BLaER1 treated with 17β-estradiol and CSF1 and Interleukin-3, amounts not matched to agents 10 nM and 100 nM (cell line): ENCODE results near the gene MAP7D2.

Experiments used
- H3K27ac ChIP-seq, 11 experiments: shearing (Covaris generic); formaldehyde crosslinking; 2 replicates each; pipeline ENCODE4 v1.8.1; 2022
- H3K27me3 ChIP-seq, 11 experiments: shearing (Covaris generic); formaldehyde crosslinking; 2 replicates each; pipeline ENCODE4 v1.8.1; 2022
- H3K36me3 ChIP-seq, 11 experiments: shearing (Covaris generic); formaldehyde crosslinking; 2 replicates each; pipeline ENCODE4 v1.8.1; 2022
- H3K4me1 ChIP-seq, 10 experiments: shearing (Covaris generic); formaldehyde crosslinking; 2 replicates each; pipeline ENCODE4 v1.8.1; 2022
- H3K4me2 ChIP-seq, 11 experiments: shearing (Covaris generic); formaldehyde crosslinking; 2 replicates each; pipeline ENCODE4 v1.8.1; 2022
- H3K4me3 ChIP-seq, 10 experiments: shearing (Covaris generic); formaldehyde crosslinking; 2 replicates each; pipeline ENCODE4 v1.8.1; 2022
- H3K9ac ChIP-seq, 11 experiments: shearing (Covaris generic); formaldehyde crosslinking; 2 replicates each; pipeline ENCODE4 v1.8.1; 2022
- H3K9me3 ChIP-seq, 11 experiments: shearing (Covaris generic); formaldehyde crosslinking; replicated peaks in 1 of 11; 2 replicates each; pipeline ENCODE4 v1.8.1; 2022
- H4K20me1 ChIP-seq, 11 experiments: shearing (Covaris generic); formaldehyde crosslinking; 2 replicates each; pipeline ENCODE4 v1.8.1; 2022
- Cebpa-rat ChIP-seq, 11 experiments: shearing (Covaris generic); IDR thresholded peaks; 2 replicates each; pipeline ENCODE4 v1.8.1; 2022

Gene MAP7D2

DNA sequence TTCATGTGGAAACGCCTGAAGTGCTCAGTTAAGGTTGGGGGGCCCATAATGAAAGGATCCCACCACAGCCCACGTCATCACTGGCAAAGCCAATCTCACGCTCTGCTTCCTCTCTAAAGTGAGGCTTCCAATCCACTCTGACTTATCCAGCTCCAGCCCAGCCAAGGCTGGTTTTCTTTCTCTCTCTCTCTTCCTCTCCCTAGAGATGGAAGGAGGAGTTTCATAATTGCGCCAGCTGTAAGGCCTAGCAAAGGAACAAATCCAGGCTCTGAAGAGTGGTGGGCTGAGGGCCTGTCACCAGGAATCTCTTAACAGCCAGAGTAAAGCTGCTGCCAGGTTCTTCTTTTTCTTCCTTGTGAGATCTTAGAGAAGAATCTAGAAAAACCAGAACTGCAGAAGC, 105.1 kb downstream of the MAP7D2 start:
- H4K20me1 ChIP-seq, result no peaks in the 10 kb centered on the region
- no peaks in the 10 kb centered on the region for H3K27me3 ChIP-seq
- no peak overlapping the region; a peak in 1 of 22 replicates for H3K9ac ChIP-seq
- H3K4me1 ChIP-seq, result peaks cover 0 to 25% (median 11%) of the 10 kb centered on the region in 10 experiments; a peak in 10 of 20 replicates
- H3K9me3 ChIP-seq, result peaks cover 29 to 46% (median 31%) of the 10 kb centered on the region in 11 experiments
- H3K27ac ChIP-seq, result no peak overlapping the region
- no peak overlapping the region for H3K4me3 ChIP-seq
- H3K4me2 ChIP-seq, result peak overlapping the region in 6 of 11 experiments; percentile 4 to 41 (median 20); a peak in 7 of 22 replicates
- peaks cover 0 to 11% (median 0%) of the 10 kb centered on the region in 11 experiments; a peak in 3 of 22 replicates for H3K36me3 ChIP-seq
- TF ChIP-seq Cebpa-rat (IDR thresholded peaks at IDR 0.05), result no peak

DNA sequence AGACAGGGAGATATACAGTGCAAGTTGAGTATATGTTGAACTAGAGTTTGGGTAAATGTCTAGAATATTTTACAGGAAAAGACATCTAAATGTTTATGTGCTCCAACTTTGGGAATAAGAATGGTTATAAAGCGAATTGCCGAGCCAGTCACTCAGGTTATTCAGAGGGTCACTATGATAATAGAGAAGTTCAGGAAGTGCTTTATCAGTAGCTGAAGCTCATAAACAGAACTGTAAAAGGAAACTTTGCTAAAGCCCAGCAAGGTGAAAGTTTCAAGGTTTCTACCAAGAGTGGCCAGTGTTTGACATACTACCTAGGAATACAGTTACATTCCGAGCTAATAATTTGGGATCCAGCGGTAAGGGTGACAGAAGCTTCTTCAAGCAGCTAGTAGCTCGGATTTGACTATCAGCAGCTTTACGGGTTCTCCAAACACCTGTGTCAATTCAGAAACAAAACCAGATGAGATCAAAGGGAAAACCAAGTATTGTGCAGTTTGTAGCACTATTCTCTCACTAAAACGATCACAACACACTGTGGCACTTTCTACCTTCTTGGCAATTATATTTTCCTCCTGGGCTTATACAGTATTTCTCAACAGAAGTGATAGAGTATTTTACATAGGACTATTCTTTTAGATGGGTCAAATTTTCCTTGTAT, 108.6 kb downstream of the MAP7D2 start:
- H3K36me3 ChIP-seq, result no peaks in the 10 kb centered on the region
- H3K9me3 ChIP-seq, result peaks cover 0 to 11% (median 5%) of the 10 kb centered on the region in 11 experiments; a peak in 9 of 22 replicates
- TF ChIP-seq Cebpa-rat (IDR thresholded peaks at IDR 0.05), result no peak
- H3K27ac ChIP-seq, result no peak overlapping the region
- peaks cover 0 to 17% (median 9%) of the 10 kb centered on the region in 10 experiments; a peak in 8 of 20 replicates for H3K4me1 ChIP-seq
- H3K9ac ChIP-seq, result no peak overlapping the region
- no peaks in the 10 kb centered on the region for H4K20me1 ChIP-seq
- no peaks in the 10 kb centered on the region for H3K27me3 ChIP-seq
- no peak overlapping the region for H3K4me3 ChIP-seq
- H3K4me2 ChIP-seq, result no peak overlapping the region; a peak in 1 of 22 replicates

DNA sequence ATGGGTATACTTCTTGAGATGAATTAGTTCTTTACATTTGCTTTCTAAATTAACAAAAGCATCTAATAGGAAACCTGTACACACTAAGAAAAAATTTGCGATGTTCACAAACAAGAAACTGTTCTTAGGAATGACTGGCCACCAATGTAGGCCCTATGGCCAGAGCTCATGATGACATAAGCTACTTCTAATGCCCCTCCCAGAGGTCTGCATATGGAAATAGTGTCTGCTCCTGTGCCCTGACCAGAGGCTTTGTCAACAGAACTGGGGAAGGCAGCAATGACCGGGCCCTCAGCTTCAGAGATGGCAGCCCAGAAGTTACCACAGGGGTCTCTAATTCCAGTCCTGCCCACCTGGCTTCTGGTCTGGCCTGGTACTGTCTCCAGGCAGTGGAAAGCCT, 110.8 kb downstream of the MAP7D2 start:
- Histone ChIP-seq H4K20me1 (no peaks in the 10 kb centered on the region), H3K4me1 (peaks cover 0 to 8% (median 0%) of the 10 kb centered on the region in 10 experiments; a peak in 3 of 20 replicates), H3K4me2 (no peak overlapping the region), H3K9ac (no peak overlapping the region), H3K4me3 (no peak overlapping the region), H3K36me3 (no peaks in the 10 kb centered on the region), H3K27ac (no peak overlapping the region), H3K27me3 (no peaks in the 10 kb centered on the region), H3K9me3 (peaks cover 0 to 9% (median 0%) of the 10 kb centered on the region in 11 experiments; a peak in 3 of 22 replicates)
- no peak for TF ChIP-seq Cebpa-rat (IDR thresholded peaks at IDR 0.05)

DNA sequence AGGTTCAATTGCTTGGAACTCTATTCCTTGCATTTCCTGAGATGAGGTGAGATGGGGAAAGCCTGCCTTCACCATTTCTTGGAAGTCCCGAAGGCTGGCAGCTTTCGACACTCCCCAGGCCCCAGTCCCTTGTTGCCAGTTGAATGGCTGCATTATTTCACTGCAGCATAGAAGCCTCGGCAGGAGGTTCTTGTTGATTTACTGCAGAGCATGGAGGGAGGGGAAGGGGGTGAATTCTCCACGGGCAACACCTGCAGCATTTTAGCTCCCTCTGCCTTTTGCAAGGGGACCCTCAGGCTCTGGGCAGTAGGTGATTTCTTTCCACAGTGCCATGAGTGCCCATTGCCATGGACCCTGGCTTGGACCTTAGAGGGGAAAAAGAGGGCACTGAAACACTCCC, 115.1 kb downstream of the MAP7D2 start:
- Histone ChIP-seq H3K9ac (no peak overlapping the region), H4K20me1 (no peaks in the 10 kb centered on the region), H3K4me3 (no peak overlapping the region), H3K36me3 (no peaks in the 10 kb centered on the region), H3K27ac (no peak overlapping the region), H3K4me1 (peaks cover 0 to 11% (median 6%) of the 10 kb centered on the region in 10 experiments; a peak in 10 of 20 replicates), H3K4me2 (no peak overlapping the region), H3K27me3 (no peaks in the 10 kb centered on the region), H3K9me3 (peaks cover 0 to 9% (median 0%) of the 10 kb centered on the region in 11 experiments; a peak in 3 of 22 replicates)
- no peak for TF ChIP-seq Cebpa-rat (IDR thresholded peaks at IDR 0.05)

- H3K9me3 ChIP-seq, result peaks cover 0 to 6% (median 4%) of the 10 kb centered on the region in 11 experiments; a peak in 6 of 22 replicates
- peaks cover 4 to 19% (median 8%) of the 10 kb centered on the region in 10 experiments; a peak in 10 of 20 replicates for H3K4me1 ChIP-seq
- H3K4me3 ChIP-seq, result peak overlapping the region in 9 of 10 experiments; percentile 30 to 83 (median 44); a peak in 15 of 20 replicates
- peak overlapping the region in 6 of 11 experiments; percentile 22 to 80 (median 54); a peak in 7 of 22 replicates for H3K9ac ChIP-seq
- peak overlapping the region; percentile 32 to 64 (median 52) for H3K4me2 ChIP-seq
- H4K20me1 ChIP-seq, result peaks cover 0 to 11% (median 0%) of the 10 kb centered on the region in 11 experiments; a peak in 4 of 22 replicates
- TF ChIP-seq Cebpa-rat (IDR thresholded peaks at IDR 0.05), result no peak
- no peaks in the 10 kb centered on the region for H3K36me3 ChIP-seq
- peak overlapping the region in 9 of 11 experiments; percentile 5 to 65 (median 43); a peak in 13 of 22 replicates for H3K27ac ChIP-seq
- H3K27me3 ChIP-seq, result no peaks in the 10 kb centered on the region
Measured at GRCh38 chrX:19991350-19991718, 125.4 kb downstream of the MAP7D2 start.

GRCh38 chrX:19990556-19991349, 126.0 kb downstream of the MAP7D2 start, which contains the start of gene BCLAF3:
Gene BCLAF3, minus strand, starts transcription at chrX:19991061. Its CDS starts 20,797 bp downstream, at chrX:19970264.
- no peaks in the 10 kb centered on the region for H3K27me3 ChIP-seq
- no peak for TF ChIP-seq Cebpa-rat (IDR thresholded peaks at IDR 0.05)
- peak within 1 kb of the TSS; percentile 71 to 84 (median 76) for H3K4me3 ChIP-seq
- peak within 1 kb of the TSS; percentile 68 to 83 (median 76) for H3K4me2 ChIP-seq
- H3K27ac ChIP-seq, result peak within 1 kb of the TSS; percentile 56 to 80 (median 71); a peak in 21 of 22 replicates
- peaks cover 0 to 11% (median 0%) of the 10 kb centered on the region in 11 experiments; a peak in 4 of 22 replicates for H4K20me1 ChIP-seq
- peak within 1 kb of the TSS; percentile 71 to 87 (median 80) for H3K9ac ChIP-seq
- H3K9me3 ChIP-seq, result peaks cover 0 to 6% (median 4%) of the 10 kb centered on the region in 11 experiments; a peak in 10 of 22 replicates
- peaks cover 4 to 19% (median 8%) of the 10 kb centered on the region in 10 experiments; a peak in 10 of 20 replicates for H3K4me1 ChIP-seq
- peaks cover 0 to under 1% (median 0%) of the 10 kb centered on the region in 11 experiments; a peak in 2 of 22 replicates for H3K36me3 ChIP-seq

DNA sequence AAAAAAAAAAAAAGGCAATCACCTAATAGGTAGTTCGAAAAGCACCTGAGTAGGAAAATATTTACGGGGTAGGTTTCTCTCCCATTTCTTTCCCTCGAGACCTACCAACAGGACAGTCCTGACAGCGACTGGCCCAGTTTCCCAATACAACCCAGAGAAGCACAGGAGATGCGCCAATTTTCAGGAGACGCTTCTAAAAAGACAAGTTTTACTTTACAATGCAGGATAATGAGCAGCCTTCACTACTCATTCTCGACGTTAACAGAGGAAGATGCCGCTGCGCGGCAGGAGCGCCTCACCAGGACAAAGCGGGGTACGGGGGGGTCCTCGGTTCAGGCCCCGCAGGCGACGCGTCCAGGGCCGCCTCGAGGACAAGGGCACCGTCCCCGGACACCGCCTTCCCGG, 126.6 kb downstream of the MAP7D2 start:
- Histone ChIP-seq H3K4me2 (peak overlapping the region; percentile 68 to 83 (median 76)), H4K20me1 (peaks cover 0 to 11% (median 0%) of the 10 kb centered on the region in 11 experiments; a peak in 4 of 22 replicates), H3K9me3 (peaks cover 5 to 12% (median 9%) of the 10 kb centered on the region in 11 experiments; a peak in 19 of 22 replicates), H3K36me3 (peaks cover 0 to 6% (median 4%) of the 10 kb centered on the region in 11 experiments; a peak in 8 of 22 replicates), H3K9ac (peak overlapping the region; percentile 71 to 87 (median 80)), H3K27me3 (no peaks in the 10 kb centered on the region), H3K27ac (peak overlapping the region; percentile 56 to 80 (median 71); a peak in 20 of 22 replicates), H3K4me1 (peaks cover 4 to 19% (median 8%) of the 10 kb centered on the region in 10 experiments; a peak in 10 of 20 replicates), H3K4me3 (peak overlapping the region; percentile 71 to 84 (median 76))
- no peak for TF ChIP-seq Cebpa-rat (IDR thresholded peaks at IDR 0.05)

DNA sequence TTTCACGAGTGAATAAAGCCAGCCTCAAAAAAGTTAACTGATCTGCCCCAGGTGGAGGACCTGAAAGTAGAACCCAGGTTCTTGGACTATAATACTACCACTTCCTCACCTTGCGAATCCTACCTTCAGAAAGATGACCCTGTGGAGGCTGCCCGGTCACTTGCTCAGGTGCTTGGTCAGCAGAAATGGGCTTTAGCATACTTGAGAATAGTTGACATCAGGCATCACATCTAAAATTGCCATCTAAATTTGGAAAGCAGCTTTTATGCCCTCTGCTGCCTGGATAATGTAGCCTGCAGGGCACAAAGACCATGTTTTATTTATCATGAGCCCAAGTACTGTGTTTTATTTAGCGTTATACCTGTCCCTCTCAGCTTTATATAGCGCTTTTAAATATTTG, 128.9 kb downstream of the MAP7D2 start:
- Histone ChIP-seq H3K9ac (no peak overlapping the region), H3K27ac (no peak overlapping the region), H3K4me2 (no peak overlapping the region), H3K9me3 (peaks cover 8 to 18% (median 13%) of the 10 kb centered on the region in 11 experiments; a peak in 19 of 22 replicates), H3K4me3 (no peak overlapping the region), H4K20me1 (peaks cover 0 to 11% (median 0%) of the 10 kb centered on the region in 11 experiments; a peak in 4 of 22 replicates), H3K4me1 (peaks cover 4 to 19% (median 8%) of the 10 kb centered on the region in 10 experiments; a peak in 10 of 20 replicates), H3K27me3 (no peaks in the 10 kb centered on the region), H3K36me3 (peaks cover 0 to 10% (median 4%) of the 10 kb centered on the region in 11 experiments; a peak in 8 of 22 replicates)
- TF ChIP-seq Cebpa-rat (IDR thresholded peaks at IDR 0.05), result no peak
